Neutrophil (primary cell): ENCODE measurements around the gene COL25A1.

ENCODE experiments used
- H3K27ac ChIP-seq: fragments of 200-600 bp; sonication (generic); 2 replicates; pipeline ENCODE4 v1.5.1; 2016; ENCODE audit warnings: mild to moderate bottlenecking, moderate library complexity
- H3K27me3 ChIP-seq: fragments of 200-600 bp; sonication (generic); 2 replicates; pipeline ENCODE4 v1.6.0; 2016; ENCODE audit warnings: mild to moderate bottlenecking
- H3K36me3 ChIP-seq: fragments of 200-600 bp; sonication (generic); 2 replicates; pipeline ENCODE4 v1.5.1; 2017
- H3K4me1 ChIP-seq, 2 experiments: fragments of 200-600 bp in 1 of 2; sonication (generic) in 1 of 2; 1 replicate in 1 of 2; 2 replicates in 1 of 2; pipeline versions ENCODE4 v1.5.1 to v1.6.1; 2013 to 2016; ENCODE audit warnings: low read depth in 1 of 2, low read length in 1 of 2, mild to moderate bottlenecking in 1 of 2, moderate library complexity in 1 of 2; ENCODE audit not compliant: control insufficient read depth in 1 of 2, insufficient read depth in 1 of 2
- H3K4me3 ChIP-seq, 2 experiments: fragments of 200-600 bp in 1 of 2; sonication (generic) in 1 of 2; 1 replicate in 1 of 2; 2 replicates in 1 of 2; pipeline ENCODE4 v1.5.1; 2013 to 2016; ENCODE audit warnings: low read depth in 1 of 2, low read length in 1 of 2, mild to moderate bottlenecking in 1 of 2, moderate library complexity in 1 of 2
- H3K9me3 ChIP-seq: fragments of 200-600 bp; sonication (generic); 2 replicates; pipeline ENCODE4 v1.5.1; 2016
- CTCF ChIP-seq: fragments of 200-600 bp; sonication (generic); IDR thresholded peaks from 2 replicates; pipeline ENCODE4 v1.5.1; 2016; ENCODE audit warnings: antibody characterized with exemption

The COL25A1 gene

DNA sequence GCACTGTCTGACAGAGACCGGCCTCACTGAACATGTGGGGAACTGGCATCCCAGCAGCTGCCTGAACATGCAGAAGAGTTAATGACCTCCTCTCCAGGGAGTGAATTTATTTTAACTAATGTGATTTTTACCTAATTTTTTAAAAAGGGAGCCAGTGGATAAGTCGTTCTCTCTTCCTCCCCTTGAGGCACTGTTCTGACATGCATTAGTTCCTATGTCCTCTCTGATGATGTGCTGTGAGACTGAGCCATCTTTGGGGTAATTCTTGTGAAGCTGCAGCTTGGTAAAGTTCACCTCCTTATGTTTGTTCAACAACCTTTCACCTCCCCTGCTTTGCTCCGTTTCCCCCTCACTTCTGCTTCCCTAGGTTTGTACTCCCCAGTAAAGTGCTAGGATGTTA, 139.7 kb downstream of the COL25A1 start:
- H3K27ac ChIP-seq, result no peak overlapping the region
- H3K4me3 ChIP-seq, result no peak overlapping the region
- no peaks in the 10 kb centered on the region for H3K27me3 ChIP-seq
- H3K36me3 ChIP-seq, result no peaks in the 10 kb centered on the region
- no peaks in the 10 kb centered on the region for H3K9me3 ChIP-seq
- no peaks in the 10 kb centered on the region for H3K4me1 ChIP-seq
- TF ChIP-seq CTCF, result no peak

DNA sequence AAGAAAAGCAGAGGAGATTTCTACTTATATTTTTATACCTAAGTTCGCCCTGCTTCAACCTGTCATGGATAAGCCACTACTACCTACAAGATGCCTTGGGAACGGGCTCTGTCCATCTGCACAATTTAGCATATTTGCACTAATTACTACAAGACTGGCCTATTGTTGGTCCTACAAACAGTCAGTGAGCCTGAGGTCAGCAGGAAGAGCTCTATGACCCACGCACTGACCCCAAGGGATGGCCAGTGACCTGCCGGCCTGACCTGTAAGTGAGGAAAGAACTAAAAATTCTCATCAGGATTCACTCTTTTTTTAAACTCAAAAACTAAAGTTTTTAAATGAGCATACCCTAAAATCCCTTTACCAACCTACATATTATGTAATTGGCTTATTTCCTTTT, 142.0 kb downstream of the COL25A1 start:
- no peak for TF ChIP-seq CTCF
- no peak overlapping the region for H3K4me3 ChIP-seq
- H3K27me3 ChIP-seq, result no peaks in the 10 kb centered on the region
- no peaks in the 10 kb centered on the region for H3K36me3 ChIP-seq
- no peaks in the 10 kb centered on the region for H3K9me3 ChIP-seq
- H3K27ac ChIP-seq, result no peak overlapping the region
- H3K4me1 ChIP-seq, result no peaks in the 10 kb centered on the region

DNA sequence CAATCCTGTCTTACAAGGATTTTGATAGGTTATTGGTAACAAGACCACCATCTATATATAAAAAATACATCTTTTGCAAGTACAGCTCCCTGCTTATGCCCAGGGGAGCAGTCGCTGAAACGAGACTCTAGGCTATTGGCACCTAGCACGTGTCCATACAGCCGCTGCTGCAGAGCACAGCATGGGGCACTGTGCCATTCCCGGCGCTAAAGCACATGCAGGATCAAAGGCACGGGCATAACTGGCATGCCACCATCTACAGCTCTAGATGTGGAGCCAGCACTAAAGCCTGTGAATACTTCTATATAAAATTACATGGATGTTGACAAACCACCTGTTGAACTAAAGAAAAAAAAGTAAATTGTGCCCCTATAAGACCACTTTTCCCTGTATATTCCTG, 144.8 kb downstream of the COL25A1 start:
- no peaks in the 10 kb centered on the region for H3K27me3 ChIP-seq
- H3K4me1 ChIP-seq, result no peaks in the 10 kb centered on the region
- TF ChIP-seq CTCF, result no peak
- no peaks in the 10 kb centered on the region for H3K9me3 ChIP-seq
- no peak overlapping the region for H3K4me3 ChIP-seq
- no peak overlapping the region for H3K27ac ChIP-seq
- H3K36me3 ChIP-seq, result no peaks in the 10 kb centered on the region

DNA sequence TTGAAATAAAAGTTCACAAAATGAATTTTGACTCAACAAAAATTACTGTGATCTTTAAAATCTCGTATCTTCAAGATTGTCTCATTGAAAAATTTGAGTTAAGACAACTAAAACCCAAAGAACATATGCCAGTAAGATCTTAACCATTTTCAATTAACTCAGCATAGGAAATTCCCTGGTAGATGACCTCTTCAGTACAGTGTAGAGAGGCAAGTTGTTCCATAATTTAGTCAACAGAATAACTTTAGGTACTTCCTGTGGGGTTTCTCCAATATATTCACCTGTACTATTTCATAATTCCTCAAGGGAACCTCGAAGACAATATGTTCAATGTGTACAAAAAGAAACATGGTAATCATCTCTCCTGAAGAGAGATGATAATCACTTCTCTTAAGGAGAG, 145.3 kb downstream of the COL25A1 start:
- no peak overlapping the region for H3K27ac ChIP-seq
- no peak overlapping the region for H3K4me3 ChIP-seq
- TF ChIP-seq CTCF, result no peak
- H3K4me1 ChIP-seq, result no peaks in the 10 kb centered on the region
- no peaks in the 10 kb centered on the region for H3K27me3 ChIP-seq
- H3K9me3 ChIP-seq, result no peaks in the 10 kb centered on the region
- no peaks in the 10 kb centered on the region for H3K36me3 ChIP-seq

GRCh38 chr4:109156356-109156755, 146.1 kb downstream of the COL25A1 start:
- H3K27ac ChIP-seq, result no peak overlapping the region

More at GRCh38 chr4:109156356-109156755, 146.1 kb downstream of the COL25A1 start:
- Histone ChIP-seq H3K27me3 (no peaks in the 10 kb centered on the region), H3K36me3 (no peaks in the 10 kb centered on the region), H3K4me1 (no peaks in the 10 kb centered on the region), H3K4me3 (no peak overlapping the region), H3K9me3 (no peaks in the 10 kb centered on the region)
- TF ChIP-seq CTCF, result no peak
